GM12872 (cell line): Measurements from ENCODE around the gene PRKCD.
A peak's percentile ranks its signal among the peaks of the same experiment; 100 is the strongest.

Experiments used
- CTCF ChIP-seq: IDR thresholded peaks from 3 replicates; pipeline ENCODE4 v1.5.1; 2011; ENCODE audit warnings: low read depth, mild to moderate bottlenecking, low read length, moderate library complexity; ENCODE audit not compliant: insufficient read depth

PRKCD gene

GRCh38 chr3:53211706-53212702 is 51.0 kb downstream of the PRKCD start:
- TF ChIP-seq CTCF: no peak

- no peak for TF ChIP-seq CTCF
These were observed 52.3 kb downstream of the PRKCD start for GRCh38 chr3:53213276-53213675.

- TF ChIP-seq CTCF: no peak
These were observed 54.8 kb downstream of the PRKCD start for GRCh38 chr3:53215816-53216215.

- TF ChIP-seq CTCF: no peak
These were observed 55.7 kb downstream of the PRKCD start for GRCh38 chr3:53216723-53217122.

GRCh38 chr3:53217175-53217574 is 56.2 kb downstream of the PRKCD start:
- TF ChIP-seq CTCF: no peak

- no peak for TF ChIP-seq CTCF
These were observed 57.1 kb downstream of the PRKCD start for GRCh38 chr3:53218131-53218530.

- peak; percentile 93 for TF ChIP-seq CTCF
These were observed 59.0 kb downstream of the PRKCD start for GRCh38 chr3:53219895-53220483.
